HG03354 (cell line): Measurements from ENCODE around the gene PMEPA1.
A peak's percentile ranks its signal among the peaks of the same experiment; 100 is the strongest.

ENCODE experiments used
- ATAC-seq: cut with Tn5 transposase; IDR thresholded peaks from one replicate; pipeline ENCODE4 v1.9.1; 2021; ENCODE audit warnings: mild to moderate bottlenecking; ENCODE audit not compliant: unreplicated experiment, poor library complexity, severe bottlenecking

The PMEPA1 gene

DNA sequence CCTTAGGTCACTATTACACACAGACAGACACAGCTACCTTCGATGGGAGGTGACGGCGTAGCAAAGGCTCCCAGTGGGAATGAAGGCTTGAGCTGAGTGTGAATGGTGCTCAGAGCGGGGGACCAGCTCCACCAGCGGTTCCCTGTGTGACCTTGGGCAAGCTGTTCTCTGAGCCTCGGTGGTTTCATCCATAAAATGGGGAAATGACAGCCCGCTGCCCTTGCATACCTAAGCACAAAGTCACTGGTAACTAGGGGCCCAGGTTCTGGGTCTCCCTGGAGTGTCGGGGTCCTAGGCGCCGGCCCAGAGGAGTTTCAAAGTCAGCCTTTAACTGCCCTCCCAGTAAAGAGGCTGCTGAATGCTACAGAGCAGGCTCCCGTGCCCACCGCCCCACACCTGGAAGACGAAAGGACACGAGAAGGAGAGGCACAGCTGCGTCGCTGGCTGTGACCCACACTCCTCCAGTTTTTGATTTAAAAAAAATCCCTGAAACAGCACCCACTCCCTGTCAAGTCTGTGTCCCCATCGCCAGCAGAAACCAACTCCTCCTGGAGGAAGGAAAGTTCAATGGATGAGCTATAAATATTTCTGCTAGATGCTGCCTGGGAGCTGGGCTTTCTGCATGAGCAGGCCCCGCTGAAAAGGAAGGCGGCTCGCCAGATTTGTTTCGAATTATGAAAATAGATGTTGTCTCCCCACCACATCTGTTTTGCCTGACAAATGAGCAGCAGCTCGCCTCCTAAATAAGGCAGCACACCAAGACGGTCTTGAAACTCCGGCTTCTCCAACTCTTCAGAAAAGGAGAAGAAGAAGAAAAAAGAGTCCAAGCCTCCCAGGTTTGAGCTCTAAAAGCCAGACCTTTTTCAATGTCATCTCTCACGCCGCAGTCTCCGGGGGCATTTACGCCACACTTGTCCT is 27.4 kb downstream of the PMEPA1 start:
- ATAC-seq: peak; percentile 34

DNA sequence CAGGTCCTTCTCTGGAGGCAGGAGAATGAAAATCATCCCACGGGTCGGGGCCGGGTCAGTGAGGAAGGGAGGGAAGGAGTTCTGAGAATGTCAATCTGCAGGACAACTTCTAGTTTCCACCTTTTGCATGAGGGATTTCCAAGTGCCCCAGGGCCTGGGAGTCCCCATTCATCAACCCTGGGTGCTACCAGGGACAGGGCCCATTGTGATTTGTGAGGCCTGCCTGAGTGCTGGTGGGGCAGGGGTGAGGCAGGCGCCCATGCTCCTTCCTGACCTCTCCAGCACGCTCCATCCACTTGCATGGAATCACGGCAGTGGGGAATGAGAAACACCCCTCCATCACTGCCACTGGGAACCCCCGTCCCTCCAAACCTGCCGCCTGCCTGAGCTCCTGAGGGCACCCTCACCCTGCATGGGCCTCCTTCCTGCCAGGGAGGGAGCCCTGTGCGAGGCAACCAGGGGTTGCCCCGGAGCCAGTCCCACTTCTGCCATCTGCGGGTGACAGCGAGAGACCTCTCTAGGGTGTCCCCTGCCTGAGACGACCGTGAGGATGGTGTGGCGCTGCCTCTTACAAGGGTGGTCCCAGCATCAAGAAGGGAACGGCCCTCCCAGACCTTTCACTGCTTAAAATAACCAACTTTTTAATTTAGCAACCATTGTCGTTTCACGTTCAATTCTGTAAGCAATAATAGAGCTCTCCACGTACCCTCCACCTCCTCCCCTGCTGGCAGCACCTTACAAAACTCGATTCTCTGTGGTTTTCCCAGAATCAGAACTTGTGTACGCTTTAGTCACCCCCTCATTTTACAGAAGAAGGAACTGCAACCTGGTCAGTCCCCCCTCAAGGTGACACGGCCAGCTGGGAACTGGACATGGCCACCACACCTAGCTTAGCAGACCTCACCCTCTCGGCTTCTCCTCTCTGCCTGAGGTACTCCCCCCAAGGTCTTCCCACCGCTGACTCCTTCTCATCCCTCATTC is 28.6 kb downstream of the PMEPA1 start:
- ATAC-seq: peak; percentile 7

DNA sequence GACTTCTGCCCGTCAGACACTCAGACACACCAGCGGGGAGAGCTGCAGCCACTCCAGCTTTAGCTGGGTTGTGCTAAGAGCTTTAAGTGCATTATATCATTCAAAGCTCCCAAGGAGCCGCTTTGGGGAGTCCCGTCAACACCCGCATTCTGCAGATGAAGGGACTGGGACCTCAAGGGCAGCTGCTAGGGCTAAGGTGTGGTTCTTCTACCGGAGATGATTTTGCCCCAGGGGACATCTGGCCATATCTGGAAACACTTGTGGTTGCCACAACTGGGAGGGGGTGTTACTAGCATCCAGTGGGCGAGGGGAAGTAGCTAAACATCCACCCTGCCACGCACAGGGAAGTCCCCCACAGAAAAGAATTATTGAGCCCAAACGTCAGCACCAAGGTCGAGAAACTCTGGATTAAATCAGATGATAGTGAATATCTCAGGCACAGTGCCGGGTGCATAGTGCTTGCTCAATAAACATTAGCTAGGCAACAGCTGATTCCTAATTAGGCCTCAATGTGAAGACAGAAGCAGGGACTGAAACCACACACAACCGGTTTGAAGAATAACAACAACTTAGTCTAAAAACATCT is 29.6 kb downstream of the PMEPA1 start:
- ATAC-seq: peak; percentile 69

DNA sequence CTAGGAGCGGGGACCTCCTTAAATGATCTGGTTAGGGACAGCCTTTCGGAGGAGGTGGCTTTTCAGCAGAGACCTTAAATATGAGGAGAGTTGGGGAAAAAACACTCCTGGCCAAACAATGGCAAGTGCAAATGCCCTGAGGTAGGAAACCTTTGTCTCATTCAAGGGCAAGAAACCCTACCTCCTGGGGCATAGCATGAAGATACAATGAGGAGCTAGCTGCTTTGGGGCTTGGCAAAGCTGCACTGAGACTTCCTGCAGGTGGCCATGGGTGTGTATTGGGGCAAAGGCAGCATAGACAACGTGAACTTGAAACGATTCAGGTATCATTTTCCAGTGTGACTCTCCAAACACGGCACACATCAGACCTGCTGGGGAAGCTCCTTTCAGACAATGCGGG is 30.7 kb downstream of the PMEPA1 start:
- ATAC-seq: no peak

DNA sequence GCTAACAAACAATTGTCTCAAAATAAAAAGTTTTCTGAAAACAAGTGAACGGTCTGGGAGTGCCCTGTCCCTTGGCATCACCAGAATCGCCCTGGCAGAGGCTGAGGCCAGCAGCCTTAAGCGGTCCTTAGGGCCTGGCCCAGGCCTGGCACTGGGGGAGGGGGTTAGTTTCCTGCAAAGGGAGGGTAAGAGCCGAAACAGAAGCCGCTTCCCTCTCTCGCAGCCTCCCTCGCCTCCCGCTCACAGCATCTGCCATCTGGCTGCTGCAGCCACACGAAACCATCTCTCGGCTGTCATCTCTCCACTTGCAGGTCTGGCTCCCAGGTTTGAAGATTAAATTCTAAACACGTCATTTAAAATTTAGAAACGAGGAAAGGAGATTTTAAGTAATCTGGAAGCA is 31.5 kb downstream of the PMEPA1 start:
- ATAC-seq: no peak

DNA sequence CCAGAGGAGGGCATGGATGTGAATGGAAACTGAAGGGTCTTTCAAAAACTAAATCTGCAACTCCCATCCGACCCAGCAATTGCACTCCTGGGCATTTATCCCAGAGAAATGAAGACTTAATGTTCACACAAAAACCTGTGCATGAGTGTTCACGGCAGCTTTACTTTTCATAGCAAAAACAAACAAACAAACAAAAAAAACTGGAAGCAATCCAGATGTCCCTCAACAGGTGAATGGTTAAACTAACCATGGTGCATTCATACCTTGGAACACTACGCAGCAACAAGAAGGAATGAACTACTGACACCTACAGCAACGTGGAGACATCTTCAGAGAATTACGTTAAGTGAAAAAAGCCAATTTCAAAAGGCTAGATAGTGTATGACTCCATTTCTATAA is 32.2 kb downstream of the PMEPA1 start:
- no peak for ATAC-seq

DNA sequence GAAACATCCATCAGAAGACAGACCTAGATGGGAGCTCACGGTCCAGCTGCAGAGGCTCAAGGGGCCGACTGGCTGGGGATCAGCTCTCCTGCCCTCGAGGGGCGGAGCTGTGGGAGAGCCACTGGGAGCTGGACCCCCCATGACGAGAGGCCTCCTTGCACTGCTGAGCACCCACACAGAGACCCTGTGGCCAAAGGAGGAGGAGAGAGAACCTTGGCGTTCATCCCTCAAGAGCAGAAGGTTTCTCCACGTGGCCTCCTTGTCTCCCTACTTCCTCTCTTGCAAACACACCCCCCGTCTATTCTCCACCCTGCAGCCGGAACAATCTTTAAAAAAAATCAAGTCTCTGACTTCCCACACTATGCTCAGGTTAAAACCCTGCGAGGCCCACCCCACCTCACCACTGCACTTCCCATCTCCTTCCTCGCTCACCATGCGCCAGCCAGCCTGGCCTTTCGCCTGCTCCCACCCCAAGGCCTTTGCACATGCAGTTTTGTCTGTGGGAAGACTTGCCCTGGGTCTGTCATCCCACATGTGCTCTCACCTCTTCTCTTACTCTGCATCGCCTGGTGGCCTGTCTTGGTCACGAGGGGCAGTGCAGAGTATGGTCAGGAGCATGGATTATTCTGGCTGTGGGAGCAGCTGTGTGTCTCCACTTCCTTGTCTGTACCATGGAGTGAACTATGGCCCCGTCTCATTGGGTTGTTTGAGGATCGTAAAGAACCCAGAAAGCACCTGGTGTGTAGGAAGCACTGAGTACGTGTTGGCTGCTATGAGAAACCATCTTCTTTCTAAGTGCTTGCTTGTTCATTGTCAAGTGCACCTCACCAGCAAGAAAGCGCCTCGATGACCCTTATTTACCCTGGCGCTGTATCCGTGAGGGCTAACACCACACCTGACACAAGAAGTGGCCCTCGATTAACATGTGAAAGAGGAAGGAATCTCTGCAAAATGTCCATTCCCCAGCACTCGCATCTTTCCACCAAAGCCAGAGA is 32.9 kb downstream of the PMEPA1 start:
- ATAC-seq: no peak

DNA sequence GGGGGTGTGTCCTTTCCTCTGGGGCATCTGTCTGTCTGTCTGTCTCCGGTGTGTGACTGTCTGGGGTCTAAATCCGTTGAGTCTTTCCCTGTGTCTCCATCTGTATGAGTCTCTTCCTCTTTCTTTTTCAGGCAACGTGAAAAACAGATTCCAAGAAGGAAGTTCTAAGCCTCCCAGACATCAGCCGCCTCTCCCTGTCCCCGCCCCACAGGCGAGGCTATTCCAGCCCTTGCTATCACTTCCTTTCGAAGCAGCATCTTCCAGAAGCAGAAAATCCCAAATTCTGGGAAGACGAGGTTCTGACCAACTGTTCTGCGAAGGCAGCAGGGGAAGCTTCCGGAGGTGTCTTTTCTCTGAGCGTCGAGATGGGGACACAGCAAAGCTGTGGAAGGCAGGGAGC is 34.0 kb downstream of the PMEPA1 start:
- no peak for ATAC-seq

DNA sequence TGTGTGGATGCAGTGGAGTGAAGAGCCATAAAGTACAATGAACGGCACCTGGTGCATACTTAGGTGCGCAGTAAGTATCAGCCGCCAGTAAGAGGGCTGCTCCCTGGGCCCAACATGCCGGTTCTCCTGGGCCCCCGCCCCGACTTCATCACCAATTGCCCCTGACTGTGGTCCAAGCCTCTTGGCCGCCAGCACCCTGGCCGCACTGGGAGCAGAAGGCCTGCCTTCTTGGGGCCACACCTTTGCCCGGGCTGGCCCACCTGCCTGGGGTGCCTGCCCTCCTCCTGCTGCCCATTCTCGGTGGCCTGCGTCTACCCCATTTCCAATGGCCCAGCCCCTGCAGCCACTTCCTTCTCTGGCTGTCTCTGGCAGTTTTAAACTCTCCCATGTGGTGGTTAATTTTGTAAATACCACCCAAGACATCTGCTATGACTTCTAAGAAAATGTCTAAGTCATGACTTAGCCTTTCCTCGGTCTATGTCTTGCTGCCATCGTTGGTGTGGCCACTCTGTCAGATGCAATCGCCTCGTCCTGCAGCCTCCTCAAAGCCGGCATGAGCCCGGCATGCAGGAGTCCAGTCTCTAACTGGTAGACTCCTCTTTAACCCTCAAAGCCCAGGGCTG is 36.8 kb downstream of the PMEPA1 start:
- ATAC-seq: no peak

DNA sequence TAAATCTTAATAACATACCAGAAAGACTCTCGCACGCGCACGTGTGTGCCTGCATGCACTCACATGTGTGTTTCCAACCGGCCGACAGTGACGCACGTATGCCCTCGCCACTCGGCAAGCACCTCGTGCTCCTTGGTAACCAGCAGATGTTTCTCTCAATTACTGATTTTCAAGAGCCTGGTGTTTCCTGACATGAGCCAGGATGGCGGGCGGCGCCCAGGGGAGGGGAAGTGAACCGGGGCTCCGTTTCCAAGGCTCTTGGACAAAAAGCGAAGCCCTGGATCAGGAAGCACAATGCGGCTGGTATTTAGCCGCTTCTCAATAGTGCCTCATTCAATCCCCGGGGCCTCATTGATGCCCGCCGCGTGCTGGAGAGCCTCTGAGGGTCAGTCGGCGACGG is 37.7 kb downstream of the PMEPA1 start:
- no peak for ATAC-seq

DNA sequence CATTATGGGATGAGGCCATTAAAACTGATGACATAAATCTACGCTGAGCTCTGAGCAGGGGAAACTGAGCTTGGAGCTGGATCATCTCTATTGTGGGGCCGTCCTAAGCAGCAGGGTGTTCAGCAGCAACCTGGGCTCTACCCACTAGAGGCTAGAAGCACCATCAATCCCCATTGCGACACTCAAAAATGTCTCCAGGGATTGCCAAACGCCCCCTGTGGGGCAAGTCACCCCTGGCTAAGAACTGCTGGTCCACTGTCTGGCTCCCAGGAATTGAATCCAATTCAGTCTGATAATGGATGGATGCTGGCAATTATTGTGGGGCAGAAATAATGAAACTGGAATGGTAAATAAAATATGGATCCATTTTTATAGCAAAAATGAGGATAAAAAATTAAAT is 38.2 kb downstream of the PMEPA1 start:
- no peak for ATAC-seq

DNA sequence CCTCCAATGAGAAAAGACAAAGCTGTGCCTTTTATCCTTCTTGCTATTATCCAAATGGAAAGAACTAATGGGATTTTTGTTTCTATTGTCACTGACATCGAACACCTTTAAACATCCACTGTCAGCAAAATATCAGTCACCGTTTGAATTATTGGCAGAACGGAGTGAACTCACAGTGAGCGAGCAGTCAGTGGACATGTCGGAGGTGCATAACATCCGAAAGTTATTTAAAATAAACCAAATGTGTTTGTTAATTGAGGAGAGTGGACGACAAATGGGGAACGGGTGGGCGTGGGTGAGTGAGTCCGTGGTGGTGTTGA is 38.8 kb downstream of the PMEPA1 start:
- ATAC-seq: no peak

DNA sequence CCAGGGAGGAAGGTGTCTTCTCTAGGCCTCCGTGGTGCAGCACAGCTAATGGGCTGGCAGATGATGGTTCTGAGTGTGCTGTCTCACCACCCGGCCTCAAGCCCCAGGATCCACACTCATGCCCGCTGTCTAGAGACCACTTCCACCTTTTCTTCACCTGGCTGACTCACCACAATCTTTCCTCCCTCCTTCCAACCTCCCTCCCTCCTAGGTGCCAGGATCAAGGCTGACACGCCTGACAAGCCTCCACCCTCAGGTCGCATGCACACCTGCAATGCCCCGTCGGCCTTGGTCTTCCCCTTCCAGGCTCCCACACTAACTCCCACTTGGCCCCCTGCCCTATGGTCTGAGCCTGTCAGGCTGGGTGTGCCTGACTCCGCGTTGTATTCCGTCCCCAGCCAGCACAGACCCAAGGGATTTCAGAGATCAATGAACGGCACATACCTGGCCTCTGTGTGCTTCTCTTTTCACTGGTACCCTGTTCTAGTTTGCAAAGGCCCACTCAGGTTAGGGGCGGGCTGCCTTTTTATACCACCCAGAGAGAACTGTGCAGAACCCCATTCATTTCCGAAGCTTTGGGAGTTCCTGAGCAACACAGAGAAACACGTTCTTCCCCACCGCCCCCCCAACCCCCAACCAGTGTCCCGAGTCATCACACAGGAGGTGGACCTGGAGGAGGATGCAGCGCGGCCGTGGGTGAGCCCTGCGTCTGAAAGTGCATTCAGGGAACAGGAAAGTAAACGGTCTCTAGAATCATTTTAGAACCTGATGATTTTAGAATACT is 39.3 kb downstream of the PMEPA1 start:
- ATAC-seq: no peak

DNA sequence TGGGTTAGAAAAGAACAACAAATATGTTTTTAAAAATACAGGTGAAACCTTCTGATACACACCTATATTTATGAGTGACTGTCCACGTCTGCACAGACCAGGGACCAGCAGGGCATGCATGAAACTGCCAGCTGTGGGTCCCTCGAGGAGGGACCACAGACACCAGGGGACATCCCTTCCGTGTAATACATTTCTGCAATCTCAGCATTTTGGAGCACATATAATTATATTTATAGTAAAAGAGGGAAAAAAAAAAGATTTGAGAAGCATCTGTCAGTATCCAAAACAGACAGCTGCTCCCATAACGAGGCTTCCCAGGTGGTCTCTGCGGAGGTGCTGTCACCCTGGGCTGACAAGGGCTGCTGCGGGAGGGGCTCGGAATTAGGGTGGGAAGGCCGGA is 40.2 kb downstream of the PMEPA1 start:
- ATAC-seq: no peak

DNA sequence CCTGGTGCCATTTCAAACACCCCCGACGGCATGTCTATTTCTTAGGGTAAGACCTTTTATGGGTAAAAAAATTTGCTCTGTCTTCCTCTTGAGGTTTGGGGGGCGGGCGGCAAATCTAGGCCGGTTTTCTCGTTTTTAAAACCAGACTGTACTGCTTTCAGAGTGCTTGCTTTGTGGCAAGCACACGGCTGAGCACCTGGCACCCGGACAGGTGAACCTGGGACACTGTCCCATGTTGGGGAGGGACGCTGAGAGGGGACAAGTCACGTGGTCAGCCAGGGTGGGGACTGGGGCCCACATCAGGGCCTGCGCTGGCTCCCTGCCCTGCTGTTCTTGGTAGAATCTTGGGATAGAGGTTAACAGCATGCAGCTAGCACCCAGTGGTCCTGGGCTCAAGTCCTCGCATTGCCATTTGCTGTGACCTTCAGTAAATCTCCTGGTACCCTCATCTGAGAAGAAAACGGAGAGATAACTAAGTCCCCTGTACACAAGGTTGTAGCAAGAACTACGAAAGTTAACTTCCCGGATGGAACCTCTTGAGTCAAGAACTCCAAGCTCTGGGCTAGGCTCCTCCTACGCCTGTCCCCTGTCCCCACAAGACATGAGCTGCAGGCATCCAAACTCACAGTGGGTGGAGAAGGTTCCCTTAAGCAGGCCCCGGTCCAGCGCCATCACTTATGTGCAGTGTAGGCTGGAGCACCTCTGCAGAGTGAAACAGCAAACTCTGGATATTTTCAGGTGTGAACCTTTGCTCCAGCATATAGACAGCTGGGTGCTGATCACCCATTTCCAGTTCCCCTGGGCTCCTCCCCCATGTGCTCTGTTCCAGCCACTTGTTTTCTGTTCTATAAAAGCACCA is 41.7 kb downstream of the PMEPA1 start:
- ATAC-seq: no peak

DNA sequence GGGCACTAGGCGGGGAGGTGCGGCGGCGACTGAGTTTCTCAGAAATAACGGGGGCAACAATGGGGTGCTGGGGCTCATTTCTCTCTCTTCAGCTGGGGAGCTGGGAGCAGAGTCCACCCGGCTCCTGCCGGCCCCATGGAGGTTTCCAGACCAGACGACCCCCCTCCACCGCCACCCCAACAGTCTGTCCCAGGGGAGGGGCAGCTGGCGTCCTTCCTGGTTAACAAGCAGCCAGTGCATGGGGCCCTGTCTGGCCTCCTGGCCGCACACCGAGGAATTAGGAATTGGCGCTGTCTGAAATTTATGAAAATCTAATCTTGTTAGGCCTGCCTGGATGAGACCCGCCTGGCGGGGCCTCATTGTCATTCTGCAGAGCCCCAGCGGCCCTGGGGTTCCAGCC is 42.4 kb downstream of the PMEPA1 start:
- ATAC-seq: no peak

DNA sequence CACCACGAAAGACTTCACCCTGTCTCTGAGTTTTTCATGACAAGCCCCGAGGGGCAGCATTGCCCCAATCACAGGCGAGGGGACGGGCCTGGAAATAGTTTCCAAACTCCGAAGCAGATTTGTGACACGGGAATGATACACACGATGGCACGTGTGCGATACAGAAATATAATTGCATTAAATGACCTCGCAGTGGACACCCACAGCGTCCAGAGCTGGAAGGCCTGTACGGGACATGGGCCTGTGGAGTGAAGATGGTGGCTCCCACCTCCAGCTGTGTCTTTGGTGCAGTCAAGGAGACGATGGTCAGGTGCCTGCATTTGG is 43.0 kb downstream of the PMEPA1 start:
- ATAC-seq: no peak
